HG03025 (cell line): ENCODE data around the gene OPTC.
"Not testable (repeated sequence)": the region's sequence is repeated elsewhere in the genome, so short reads cannot be mapped to it uniquely, and the experiment has no call there.

Experiments
- ATAC-seq: cut with Tn5 transposase; IDR thresholded peaks from one replicate; pipeline ENCODE4 v1.9.1; 2021; ENCODE audit warnings: mild to moderate bottlenecking, moderate library complexity; ENCODE audit not compliant: unreplicated experiment, low FRiP score

The OPTC gene

DNA sequence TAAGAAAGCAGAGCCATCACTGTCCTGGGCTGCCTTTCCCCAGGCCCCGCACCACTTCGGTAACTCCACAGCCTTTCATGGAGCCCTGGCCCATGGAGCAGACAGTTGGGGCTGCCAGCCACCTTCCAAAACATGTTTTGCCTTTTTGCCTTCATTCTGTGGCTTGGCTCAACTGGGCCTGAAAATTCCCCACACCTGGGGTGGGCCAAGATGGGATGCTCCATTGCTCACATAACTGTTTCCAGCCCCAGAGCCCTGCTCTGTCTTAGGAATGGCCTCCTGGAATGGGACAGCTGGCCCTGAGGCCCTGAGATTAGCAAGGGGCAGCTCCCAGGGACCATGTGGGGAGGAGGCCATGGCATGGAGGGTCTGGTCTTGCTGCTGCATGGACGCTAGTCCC, 29.2 kb upstream of the OPTC start:
- no peak for ATAC-seq

DNA sequence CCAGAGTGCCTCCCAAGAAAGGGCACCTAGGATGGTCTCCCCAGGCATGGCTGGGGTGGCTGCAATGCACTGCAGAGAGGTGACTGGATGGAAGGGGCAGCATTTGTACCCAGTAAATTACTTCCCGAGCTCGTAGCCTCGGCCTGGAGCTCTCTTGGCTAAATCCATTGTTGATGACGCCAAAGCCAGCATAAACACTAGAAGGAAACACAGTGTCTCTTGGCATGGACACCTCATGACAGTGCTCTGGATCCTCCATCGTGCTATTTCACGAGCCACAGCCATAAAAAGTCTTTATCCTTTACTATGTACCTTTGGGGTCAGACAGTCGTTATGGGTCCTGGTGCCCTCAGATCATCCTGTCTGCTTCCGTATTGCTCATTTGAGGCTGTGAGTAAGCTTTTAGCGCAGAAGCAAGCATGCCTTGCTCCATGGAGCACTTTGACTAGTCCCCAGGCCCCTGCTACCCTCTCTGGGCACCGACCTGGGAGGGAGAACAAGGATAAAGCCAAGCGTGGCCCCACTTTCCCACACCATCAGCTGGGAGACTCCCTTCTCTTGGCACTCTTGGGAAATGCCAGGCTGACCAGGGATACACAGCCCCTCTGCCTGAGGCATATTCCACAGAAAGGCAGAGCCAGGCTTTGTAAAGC, 28.7 kb upstream of the OPTC start:
- no peak for ATAC-seq

DNA sequence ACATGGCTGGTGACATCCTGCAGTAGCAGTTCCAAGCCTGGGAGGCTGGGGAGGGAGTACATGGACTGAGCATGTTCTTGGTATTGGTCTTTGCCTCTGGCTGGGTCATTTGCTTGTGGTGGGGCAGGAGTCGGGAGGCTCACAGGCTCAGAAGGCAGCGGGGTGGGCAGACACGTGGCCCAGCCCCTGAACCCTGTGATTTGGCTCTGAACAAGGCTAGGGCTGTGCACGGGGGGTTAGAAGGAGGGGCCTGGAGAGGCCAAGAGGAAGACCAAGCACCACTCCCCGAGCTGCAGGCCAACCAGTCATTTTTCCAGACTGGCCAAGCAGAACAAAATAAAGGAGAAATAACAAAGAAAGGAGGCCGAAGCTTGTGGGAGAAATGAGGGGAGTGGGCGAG, 28.0 kb upstream of the OPTC start:
- ATAC-seq, result no peak

DNA sequence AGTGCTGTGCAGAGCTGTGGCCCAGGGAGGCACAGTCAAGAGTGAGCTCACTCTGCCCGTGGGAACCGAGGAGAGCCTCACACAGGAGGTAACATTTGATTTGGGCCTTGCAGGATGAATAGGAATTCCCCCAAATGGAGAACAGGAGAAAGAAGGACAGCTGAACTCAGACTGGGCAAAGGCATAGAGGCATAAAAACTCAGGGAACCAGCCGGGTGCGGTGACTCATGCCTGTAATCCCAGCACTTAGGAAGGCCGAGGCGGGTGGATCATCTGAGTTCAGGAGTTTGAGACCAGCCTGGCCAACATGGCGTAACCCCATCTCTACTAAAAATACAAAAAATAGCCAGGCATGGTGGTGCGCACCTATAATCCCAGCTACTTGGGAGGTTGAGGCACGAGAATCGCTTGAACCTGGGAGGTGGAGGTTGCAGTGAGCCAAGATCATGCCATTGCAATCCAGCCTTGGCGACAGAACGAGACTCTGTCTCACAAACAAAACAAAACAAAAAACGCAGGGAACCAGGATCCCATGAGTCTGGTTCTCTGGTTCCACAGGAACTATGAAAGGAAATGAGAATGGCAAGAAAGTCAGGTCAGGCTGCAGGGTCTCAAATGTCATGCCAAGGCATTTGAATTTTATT, 26.9 kb upstream of the OPTC start:
- ATAC-seq, result not testable (repeated sequence)

DNA sequence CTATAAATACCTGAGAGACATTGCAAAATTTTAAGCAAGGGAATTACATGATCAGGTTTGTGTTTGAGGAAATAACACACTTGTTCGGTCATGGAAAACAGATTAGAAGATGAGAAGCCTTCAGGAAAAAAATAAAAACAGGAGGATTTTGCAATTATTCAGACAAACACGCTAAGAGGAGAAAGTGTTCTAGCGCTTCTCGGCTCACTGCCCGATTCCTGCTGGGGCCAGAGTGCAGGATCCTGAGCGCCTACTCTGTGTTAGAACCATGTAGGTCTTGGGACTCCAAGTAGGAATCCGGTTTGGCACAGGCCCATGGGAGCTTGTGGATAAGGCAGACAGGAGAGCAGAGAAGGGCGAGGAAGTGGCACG, 26.4 kb upstream of the OPTC start:
- no peak for ATAC-seq

- ATAC-seq, result no peak
Measured at GRCh38 chr1:203468326-203468725, 25.6 kb upstream of the OPTC start.

- ATAC-seq, result no peak
Measured at GRCh38 chr1:203470240-203470639, 23.7 kb upstream of the OPTC start.

DNA sequence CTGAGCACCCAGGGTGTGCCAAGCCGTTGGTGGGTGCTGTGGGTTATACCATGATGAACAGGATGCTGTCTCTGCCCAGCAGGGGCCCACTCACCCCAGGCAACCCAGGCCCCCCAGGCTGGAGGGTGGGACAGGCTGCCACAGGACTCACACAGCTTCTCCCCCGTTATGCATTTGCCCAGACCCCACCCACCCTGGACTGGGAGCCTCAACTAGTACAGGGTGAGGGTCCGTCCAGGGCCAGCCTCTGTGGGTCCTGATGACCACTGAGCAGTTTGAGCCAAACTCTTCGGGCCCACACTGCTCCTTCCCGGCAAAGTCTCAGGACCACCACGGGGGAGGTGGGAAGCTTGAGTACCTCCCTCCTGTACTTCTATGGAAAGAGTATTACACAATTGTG, 22.1 kb upstream of the OPTC start:
- ATAC-seq, result no peak

DNA sequence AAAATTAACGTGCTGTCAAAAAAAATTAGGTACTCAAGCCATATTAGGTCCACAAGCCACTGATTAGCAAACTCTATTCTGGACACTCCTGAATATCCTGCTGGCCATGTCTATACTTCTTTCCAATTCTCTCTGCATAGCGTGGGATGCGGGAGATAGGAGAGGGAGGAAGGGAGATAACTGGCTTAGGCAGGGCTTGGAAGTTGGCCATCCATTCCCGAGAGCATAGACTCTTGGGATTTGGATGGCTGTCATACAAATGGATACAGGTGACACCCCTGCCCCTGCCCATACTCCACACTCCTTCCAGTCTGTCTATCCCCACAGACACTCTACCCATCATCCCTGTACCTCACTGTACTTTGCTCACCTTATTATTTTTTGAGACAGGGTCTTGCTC, 20.7 kb upstream of the OPTC start:
- no peak for ATAC-seq

- ATAC-seq, result no peak
Measured at GRCh38 chr1:203473781-203474305, 20.1 kb upstream of the OPTC start.

DNA sequence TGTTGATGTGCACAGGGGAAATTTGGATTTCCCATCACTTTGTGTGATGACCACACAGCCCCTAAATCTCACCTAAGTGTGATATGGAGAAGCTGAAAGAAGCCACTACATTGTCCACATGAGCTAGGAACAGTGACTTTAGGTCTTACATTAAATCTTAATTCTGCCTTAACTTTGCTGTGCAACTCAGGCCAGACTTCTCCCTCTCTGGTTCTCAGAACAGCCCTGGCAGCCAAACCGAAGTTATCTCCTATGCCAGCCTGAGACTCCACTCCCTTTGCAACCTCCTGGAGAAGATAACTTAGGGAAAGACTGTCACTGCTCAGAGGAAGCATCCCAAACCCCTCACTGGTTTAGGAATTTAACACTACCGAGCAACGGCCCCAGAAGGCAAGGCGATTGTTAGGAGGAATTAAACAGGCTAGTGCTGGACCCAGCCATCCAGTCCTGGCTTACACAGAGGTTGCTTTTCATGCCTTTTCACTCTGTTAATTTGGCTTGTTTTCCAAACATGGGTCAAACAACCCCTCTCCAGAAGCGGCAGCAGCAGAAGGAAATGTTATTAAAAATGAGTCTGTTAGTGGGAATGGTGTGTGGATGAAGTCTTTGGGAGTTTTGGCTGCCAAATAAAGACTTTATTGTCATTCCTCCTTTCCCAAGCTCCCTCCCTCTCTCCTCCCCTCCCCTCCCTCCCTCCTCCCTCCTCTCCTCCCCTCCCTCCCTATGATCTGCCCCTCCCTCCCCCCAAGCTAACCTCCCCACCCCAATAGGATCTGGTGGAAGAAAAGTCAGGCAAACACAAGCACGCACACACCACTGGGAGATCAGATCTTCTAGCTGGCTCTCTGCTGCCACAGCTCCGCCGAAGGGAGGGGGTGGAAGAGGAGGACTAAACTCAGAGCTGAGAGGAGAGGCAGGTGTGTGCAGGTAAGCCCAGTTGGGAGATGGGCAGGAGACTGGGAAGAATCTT, 18.7 kb upstream of the OPTC start, which contains the start of gene PRELP:
PRELP (plus strand) TSS at position 795 of the 970 bp plus-strand sequence. CDS start 7,379 bp downstream, outside the sequence.
- no peak for ATAC-seq

DNA sequence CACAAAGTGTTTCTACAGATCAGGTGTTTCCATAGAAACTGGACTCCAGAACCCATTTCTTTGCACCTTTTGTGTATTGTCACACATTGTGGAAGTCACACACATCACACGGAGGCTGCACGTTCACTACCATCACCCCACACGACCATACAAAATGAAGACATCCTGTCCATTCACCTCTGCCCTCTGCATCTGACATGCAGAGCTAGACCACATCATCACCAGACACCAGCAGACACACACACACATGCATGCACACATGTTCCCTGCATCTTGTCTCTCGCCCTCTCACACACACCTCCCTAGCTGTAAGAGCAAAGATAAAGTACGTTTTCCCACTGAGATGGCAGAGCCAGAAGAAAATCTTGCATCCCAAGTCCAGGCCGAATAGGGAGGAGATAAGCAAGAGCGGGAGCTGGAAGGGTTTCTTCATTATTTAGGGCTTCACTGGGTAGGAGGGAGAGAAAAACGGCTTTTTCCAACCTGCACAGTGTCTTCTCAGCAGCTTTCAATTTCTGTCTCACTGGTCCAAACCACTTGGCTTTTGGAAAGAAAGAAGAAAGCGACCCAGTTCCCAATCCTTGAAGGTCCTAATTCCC, 17.6 kb upstream of the OPTC start:
- no peak for ATAC-seq

GRCh38 chr1:203477748-203478147, 16.2 kb upstream of the OPTC start:
- ATAC-seq, result no peak

DNA sequence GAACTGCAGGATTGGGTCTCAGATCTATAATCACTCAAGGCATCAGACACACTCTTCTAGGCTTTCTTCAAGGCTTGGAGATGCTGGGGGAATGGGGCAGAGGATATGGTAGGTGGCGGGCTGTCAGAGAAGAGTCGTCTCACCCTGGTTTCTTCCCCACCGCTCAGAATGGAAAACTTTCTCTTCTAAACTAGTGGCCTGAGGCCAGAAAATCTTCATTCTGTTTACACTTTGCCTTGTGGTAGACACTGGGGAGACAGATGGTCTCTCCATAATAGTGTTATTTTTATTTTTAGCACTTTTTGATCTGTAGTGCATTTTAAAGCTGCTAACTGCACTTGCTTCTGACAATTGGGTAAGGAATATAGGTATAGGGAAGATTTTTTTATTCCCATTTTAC, 15.7 kb upstream of the OPTC start:
- ATAC-seq, result no peak

DNA sequence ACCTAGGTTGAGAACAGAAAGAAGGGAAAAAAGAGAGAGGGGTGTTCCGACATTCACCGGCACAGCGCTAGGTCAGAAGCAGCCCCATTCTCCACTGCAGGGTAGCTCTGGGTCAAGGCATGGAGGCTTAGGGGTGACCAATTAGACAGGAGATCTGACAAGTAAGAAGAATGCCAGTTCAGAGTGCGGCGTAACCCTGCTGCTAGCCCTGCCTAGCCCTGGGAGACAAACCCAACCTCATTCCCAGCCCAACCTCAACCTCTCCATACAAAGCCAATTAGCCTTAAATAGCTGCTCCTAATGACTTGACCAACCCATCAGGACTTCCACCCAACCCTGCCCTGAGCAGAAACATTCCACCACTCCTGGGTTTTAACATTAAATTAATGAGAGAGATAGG, 15.0 kb upstream of the OPTC start:
- no peak for ATAC-seq

DNA sequence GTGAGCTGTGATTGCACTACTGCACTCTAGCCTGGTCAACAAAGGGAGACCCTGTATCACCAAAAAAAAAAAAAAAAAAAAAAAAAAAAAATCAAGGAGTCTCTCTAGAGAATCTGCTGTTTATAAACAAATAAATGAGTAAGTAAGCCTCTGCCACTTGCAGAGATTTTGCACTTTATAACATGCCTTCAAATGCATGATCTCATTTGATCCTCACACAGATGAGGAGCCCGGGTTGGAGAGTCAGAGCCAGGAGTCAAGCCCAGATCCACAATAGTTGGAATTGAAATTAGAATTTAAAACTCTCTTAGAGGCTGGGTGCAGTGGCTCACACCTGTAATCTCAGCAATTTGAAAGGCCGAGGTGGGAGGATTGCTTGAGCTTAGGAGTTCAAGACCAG, 14.3 kb upstream of the OPTC start:
- ATAC-seq, result no peak

DNA sequence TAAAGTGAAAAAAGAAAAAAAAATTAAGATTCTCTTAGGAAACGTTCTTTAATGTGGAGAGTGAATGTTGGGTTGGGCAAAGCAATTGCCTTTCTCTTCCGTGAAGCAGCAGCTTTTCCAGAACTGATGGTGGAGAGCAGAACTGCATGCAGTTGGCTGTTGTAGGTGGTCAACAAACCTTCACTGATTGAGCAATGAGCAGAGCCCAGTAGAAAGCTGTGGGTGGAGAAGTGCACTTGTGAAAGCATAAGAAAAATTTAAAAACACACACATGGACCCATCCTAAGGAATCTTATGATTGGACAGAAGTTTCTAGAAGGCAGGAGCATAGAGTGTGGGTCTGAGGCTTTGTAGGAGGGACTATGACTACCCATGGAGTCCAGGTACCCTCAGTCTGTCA, 13.9 kb upstream of the OPTC start:
- no peak for ATAC-seq

- ATAC-seq, result no peak
Measured at GRCh38 chr1:203480525-203481084, 13.3 kb upstream of the OPTC start.

GRCh38 chr1:203481196-203481595, 12.8 kb upstream of the OPTC start:
- no peak for ATAC-seq

DNA sequence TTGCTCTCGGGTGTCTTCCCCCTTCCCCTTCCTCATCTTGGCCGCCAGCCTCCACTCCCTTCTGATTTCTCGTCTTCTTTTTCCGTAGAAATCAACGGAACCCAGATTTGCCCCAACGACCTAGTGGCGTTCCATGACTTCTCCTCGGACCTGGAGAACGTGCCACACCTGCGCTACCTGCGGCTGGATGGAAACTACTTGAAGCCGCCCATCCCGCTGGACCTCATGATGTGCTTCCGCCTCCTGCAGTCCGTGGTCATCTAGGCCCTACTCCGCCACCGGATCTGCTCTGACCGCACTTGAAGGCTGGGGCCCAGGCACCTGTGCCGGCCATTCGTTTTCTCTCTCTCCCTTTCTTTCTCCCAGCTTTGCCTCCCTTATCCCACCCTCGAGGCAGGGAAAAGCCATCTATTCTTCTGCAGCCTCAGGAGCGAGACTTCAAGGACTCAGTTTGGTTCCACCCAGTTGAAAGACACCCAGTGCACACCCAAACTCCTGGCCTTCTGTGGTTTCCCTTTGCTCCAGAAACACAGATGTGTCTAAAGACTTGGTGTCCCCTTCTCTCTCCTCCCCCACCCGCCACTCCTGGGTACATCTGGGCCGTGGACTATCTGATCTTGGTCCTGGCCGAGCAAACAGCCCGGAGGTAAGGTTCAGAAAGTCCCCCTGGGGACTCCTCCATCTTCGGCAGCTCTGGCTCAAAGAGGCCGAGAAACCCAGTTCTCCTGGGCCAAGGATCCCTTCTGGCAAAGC, 7.2 kb upstream of the OPTC start:
- no peak for ATAC-seq
